Amygdala (tissue), 56 donors: Measurements from ENCODE around the gene ERI3.

Experiments used
- DNase-seq, 56 donors: peaks; one replicate each; lab custom pipeline; 2025; lab: John Stamatoyannopoulos, UW

ERI3 gene

DNA sequence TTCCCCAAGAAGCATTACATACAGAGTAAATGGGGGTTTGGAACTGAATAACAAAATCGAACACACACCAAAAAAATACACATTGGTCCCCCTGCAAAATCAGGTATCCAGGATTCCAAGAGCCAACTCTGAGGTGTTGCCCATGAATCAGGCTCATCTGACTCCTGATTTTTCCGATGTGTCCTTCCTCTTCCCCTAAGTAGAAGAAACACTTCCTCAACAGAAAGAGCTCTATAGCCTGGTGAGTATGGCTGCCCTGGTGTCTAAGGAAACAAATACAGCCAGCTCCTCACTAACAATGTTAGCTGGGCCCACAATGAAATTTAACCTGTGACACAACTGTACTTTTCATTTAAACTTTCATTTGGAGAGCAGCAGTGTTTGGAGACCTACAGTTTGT lies 33.6 kb downstream of the ERI3 start:
- no peak for DNase-seq

DNA sequence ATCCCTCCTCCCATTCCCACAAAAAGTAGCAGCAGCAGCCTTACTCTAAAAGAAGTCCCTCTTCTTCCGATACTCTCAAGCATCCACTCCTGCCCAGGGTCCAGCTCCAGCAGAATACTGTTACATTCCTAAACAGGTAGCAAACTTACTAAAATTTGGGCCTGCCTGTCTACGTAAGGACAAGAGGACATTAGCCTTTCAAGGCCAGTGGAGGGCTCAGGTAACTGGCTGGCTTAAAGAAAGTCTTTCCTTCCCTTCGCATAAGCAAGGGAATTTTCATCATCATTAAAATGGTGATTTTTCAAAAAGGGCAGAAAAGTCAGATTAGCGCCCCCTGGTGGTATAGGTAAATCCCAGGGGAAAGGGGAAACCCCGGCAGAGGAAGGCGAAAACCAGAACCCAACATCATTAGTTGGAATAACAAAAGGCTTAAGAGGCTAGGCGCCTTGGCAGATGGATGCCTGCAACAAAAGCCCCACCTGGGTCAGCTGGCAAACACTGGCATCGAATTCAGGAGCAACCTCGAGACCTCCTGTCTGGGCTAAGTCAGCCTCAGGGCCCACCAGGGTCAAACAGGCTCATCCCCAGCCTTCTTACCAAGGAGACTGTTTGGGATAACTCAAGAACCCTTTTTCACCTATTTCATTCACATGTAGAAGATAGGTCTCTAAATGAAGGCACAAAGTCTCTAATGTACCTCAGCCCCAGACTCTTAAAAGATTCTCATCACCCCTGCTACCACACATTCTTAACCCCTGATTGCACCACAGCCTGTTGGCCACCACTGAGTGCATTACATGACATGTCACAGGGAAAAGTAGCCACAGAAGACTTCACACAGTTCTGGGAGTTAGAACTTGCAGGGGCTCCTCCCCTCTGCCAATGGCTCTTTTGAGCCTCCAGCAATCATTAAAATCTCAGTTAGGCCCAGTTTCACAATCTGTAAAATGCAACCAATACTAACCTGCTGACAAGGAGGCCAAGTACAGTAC lies 36.7 kb downstream of the ERI3 start:
- no peak for DNase-seq

DNA sequence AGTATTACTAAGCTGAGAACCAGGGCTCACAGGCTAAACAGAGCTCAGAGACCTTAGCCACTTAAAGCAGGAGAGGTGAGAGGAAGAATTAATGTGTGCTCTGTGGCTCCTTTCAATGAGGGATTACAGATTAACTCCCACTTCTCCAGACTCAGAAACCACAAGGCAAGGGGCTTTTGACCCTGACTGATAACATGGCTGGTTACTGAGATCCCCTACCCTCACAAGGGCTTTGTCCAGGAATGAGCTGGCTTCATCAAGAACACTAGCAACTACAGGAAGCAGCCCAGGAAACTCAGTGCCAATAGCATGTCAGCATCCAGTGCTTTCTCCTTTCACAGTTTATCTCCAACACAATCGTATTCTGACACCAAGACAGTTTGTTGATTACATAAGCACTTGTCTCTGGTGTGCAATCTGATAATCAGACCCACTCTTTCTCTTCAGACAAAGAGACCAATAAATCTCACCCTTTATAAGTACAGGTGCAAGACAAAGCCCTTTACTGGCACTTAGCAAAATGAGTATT lies 38.8 kb downstream of the ERI3 start:
- DNase-seq: peak in 1 of 56 donors; percentile 9

DNA sequence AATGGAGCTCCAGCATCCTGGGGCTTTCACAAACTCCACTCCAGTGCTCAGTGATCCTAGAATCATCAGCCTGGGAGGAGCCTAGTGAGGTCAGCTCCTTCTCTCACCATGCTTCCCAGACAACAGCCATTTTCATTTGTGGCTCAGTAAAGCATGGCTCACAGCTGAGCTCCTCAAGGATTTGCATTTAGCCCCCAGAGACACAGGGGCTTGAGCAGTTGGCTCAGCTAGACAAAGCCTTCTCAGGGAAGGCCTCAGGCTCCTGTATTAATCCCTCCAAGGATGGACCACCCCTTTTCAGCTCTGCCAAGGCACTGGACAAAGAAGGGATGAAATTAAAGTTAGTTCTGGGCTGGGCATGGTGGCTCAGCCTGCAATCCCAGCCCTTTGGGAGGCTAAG lies 39.5 kb downstream of the ERI3 start:
- no peak for DNase-seq

DNA sequence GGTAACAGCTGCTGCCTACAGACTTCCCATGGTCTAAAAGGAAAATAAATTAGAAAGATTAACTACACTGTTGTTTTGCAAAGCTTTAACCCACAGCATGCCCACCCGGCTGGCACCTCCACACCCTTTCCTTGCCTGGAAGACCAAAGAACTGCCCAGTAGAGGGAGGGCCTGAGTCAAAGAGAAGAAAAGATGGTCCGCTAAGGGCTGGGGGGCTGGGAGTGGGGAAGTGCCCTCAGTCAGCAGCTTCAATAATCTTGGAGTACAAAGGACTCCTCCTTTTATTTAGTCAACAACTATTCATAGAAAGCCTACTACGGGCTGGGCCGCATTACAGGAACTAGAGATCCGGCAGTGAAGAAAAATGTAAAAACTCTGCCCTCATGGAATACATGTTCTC lies 40.6 kb downstream of the ERI3 start:
- peak in 1 of 56 donors; percentile 13 for DNase-seq

DNA sequence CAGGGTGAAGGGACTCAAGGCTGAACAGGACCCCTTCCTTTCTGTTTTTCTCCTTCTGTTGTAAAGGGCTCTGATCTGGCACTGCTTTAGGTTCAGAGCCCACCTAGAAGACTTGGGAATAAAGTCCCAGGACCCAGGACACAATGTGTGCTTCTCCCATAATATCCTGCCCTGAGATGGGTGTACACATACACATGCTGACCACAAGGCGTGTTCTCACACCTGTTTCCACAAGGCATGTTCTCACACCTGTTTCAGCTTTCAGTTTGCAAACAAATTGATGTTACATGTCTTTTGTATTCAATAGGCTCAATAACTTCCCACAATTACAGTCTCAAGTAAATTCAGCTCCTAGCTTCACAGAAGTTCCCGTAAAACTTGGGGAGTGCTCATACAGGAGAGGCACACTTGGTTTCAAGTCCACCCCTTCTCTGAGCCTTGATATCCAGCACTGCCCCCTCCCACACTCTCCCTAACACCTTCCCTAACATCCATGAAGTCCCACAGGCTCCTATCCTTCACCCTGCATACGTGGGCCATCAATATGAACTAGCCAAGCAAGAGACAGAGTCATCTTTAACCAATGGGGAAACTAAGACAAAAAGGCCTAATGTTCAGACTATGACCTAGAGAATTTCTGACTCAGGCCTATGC lies 41.7 kb downstream of the ERI3 start:
- no peak for DNase-seq

DNA sequence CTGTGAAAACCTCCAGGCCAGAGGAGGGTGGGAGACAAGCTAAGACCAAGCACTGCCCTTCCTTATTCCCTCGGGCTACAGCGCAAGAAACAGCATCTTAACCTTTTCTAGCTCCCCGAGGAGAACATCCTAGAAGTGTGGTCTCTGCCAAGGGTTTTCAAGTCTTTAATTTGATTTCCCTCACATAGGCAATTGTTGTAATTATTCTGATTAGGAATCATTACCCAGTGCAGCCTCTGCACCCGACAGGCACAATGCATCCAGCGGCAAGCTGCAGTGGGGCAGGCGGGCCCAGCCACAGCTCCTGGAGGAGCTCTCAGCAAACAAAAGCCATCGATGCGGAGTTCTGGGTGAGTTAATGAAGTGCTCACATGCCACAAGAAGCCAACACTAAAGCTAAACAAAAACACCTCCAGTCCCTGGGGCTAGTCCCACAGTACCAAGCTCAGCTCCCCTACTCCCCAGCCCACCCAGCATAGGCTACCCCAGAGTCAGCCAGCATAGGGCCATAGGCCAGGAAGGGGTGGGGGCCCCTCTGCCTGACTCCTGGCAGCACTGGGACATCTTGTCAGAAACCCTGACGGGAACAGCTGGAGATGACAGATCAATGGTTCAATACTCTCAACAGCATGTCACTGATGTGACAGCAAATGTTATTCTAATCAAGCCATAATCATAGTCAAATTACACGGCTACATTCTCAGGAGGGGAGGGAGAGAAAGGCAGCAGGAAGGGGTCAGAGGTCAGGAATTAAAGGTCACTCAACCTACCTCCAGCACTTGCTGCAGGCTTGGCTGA lies 42.5 kb downstream of the ERI3 start:
- DNase-seq: no peak

DNA sequence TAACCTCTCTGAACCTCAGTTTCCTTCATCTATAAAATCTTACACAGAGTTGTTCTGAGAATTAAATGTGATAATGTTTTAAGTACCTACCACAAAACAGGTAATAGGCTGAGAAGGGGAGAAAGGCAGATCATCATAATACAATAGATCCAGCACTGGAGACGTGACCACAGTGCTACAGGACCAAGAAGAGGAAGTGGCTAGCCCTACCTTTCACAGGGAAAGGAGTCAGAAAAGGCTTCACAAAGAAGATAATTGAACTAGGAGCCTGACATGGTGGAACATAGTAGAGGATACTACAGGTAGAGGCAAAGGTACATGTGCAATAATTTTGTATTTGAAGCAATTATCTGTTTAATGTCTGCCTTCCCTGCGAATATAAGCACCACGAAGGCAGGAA lies 45.1 kb downstream of the ERI3 start:
- no peak for DNase-seq

DNA sequence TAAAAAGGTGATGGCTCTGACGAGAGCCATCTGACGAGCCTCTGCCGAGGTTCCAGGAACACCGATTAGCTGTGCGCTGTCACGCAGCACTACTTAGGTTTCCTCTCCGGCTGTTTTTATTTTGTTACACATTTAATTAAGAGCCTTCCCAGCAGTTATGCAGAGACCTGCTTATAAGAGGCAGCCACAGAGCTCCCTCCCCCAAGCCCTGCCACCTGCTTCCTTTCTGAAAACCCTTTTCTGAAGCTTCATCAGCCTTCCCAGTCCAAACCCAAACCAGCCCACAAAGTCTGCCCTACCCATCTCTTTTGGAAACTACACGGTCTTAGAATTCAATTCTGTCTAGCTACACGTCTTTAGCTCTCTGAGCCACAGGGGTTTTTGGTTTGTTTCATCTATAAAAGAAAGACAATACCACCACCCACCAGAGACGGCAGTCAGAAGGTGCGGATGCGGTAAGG lies 49.1 kb downstream of the ERI3 start:
- DNase-seq: peak in 2 of 56 donors; percentile 10 to 32

DNA sequence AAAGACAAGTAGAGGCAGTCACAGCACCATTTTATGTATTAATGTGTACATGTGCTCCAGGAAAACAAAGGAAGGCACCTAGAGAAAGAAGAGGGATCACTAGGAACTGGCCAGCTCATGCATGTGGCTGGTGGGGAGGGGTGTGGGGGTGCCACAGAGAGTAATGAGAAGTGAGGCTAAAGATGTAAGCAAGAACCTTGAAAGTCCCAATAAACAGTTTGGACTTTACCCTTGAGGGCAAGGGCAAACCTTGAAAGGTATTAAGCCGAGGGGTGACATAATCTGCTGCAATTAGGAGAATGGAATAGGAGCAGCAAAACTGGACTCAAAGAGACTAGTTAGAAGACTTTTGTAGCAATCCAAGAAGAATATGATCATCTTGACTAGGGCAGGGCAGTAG lies 51.5 kb downstream of the ERI3 start:
- DNase-seq: no peak

DNA sequence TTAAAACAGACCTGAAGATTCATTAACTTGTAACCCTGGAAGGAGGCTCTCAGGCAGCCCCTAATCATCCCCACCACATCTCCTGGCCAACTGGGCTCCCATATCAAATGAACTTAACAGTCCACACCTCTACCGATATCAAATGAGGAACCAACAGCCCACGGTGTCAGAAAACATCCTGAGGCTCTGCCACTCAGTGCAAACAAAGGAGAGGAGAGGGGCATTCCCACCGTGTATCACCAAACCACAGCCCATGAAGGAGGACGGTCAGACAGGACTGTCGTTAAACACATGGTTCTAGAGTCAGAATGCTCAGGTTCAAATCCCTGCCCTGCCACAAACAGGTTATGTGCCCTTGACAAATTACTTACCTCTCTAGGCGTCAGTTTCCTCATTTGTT lies 52.5 kb downstream of the ERI3 start:
- DNase-seq: no peak

DNA sequence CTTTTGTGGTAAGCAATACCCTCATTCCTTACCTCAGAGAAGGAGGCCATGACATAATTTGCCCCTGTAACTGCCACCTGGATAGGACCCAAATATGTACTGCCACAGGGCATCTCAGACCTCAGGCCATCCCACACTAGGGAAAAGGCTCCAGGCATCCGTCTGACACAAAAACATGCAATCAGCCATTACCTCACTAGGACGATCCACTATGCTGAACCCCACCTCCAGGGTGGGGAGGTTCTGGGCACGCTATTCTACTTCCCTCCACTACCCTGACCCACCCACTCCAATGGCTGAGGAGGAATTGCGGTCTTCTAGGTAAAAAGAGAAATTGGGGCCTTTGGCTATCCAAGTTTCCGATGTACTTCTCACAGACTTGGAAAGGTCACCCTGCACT lies 53.6 kb downstream of the ERI3 start:
- no peak for DNase-seq

DNA sequence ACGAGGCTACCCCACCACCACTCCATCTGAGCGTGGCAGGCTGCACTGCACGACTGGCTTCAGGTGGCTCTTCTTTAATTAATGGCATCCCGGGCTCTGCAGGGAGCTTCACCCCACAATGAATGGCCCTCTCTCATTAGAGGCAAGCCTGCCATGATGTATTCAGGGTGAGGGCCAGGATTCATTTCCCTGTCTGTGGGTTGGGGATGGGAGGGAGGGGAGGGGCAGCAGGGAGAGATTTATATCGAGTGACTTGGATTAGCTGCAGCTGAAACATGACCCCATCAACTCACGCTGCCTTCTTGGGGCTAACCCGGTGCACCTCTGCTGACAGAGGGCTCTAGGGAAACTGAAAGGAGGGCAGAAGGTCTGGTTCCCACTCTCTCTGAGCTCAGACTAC lies 54.2 kb downstream of the ERI3 start:
- DNase-seq: no peak

DNA sequence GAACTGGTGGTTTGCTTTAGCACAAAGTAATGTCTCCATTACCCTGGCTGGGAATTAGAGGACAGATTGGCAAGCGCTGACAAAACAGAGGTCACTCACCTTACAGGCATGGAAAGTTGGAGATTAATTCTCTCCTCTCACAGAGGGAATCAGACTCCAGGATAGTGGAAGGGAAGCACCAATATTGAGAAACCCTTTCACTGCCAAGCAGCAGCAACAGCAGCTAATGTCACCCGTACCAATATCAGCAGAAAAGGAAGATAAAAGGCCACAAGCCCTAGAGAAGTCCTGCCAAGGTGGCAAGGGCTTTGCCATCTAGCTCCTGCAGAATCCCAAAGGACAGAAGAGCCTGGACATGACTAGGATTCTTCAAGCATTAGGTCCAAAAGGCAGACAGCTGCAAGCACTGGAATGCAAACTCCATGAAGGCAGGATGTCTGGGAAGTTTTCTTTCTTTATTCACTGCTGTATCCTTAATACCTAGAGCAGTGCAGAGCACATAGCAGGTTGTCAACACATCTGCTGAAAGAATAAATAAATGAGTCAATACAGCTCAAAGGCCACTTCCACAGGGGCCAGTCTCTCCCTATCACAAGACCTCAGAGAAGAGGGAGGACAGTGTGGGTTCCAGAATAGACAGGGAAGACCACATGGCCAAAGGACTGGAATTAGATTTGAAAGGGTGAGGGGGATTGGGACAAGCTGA lies 57.2 kb downstream of the ERI3 start:
- DNase-seq: no peak

DNA sequence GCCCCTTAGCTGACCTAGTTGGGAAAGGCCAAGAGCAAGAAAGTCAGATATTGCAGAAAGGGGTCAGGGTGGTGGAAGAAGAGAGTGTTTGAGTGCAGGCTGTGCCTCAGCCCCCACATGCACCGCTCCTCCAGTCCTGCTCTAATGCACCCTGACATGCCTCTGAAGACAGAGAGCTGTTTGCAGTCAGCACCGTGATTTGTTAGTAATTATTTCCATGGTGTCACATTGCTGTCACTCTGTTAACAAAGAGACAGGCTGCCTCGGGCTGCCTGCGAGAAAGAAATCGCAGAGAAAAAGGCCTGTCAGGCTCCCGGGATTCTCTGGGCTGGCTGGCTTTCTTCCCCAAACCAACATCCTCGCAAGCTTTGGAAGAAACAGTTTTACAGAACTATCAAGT lies 58.3 kb downstream of the ERI3 start:
- DNase-seq: no peak

DNA sequence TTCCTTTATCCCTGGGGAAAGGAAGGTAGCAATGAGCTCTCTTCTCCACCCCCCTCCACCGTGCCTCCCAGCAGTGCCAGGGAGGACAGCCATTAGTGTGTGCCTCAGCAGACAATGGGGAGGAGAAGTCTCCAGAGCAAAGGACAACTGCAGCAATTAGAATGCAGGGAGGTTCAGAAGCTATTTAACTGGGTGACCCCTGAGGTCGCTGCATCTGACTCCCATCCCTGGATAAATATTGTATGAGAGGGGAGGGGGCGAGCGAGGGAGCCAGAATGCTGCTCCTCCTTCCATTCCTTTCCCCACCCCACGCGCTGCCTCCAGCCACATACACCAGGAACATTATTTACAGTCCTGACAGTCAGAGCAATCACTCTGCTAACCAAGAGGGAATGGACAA lies 59.0 kb downstream of the ERI3 start:
- no peak for DNase-seq

DNA sequence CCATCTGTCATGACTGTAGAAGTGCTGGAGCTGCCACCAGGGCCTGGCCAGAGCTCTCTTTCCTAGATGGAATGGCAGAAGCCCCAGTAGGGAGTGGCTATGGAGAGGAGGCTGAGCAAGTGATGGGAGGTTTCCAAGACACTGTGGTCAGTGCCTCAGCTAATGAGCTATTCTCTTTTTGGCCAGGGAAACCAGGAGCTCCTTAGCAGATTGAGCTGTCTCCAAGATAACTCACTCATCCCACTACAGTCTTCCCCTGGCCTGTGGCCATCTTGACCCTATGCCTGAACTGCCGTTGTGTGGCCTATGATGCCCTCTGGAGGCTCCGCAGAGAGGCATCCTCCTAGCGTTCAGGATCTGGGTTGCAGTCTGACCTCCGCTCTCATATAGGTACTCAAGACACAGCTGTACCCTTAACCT lies 60.5 kb downstream of the ERI3 start:
- DNase-seq: peak in 32 of 56 donors; percentile 5 to 76 (median 40)

DNA sequence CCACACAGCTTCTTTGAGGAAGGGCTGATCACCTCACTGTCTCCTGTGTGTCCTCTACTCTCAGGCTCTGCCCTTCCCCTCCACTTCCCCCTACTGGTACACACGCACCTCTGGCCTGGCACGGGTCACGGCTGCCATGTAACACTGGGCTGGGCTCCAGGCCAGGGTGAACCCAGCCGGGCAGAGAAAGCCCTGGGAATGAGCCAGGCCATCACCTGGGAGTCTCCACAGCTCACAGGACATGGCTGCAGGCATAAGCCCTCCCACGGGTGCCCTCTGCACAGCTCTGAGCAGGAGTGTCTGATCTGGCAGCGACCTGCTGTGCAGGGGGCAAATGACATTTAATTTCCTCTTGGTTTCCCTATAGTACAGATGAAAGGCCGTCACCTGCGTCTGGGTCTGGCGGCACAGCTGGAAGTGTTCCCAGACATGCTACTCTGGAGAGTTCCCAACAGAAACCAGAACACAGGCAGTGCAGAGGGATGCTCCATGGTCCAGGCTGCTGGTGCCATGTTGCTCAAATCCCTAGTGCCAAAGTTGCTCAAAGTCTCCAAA lies 61.2 kb downstream of the ERI3 start:
- peak in 1 of 56 donors; percentile 21 for DNase-seq

DNA sequence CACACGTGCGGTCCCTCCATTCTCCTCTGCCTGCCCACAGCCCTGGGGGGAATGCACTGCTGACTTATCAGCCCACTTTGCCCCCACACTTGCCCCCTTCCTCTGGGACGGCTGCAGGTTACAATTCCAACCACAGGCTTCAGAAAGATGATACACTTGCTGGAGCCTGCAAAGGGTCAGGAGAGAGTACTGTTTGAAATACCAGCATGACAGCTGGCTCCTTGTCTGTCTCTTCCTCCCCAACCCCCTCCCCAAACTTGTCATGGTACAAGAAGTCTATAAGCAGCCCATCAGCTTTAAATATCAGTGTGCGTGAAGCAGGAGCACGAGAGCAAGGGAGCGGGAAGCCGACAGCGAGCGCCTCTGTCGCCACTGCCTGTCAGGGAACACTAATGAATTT lies 62.4 kb downstream of the ERI3 start:
- DNase-seq: no peak
